OCI-LY1 (cell line): ENCODE measurements around the gene SEPTIN8.

Source experiments
- H2AFZ ChIP-seq: fragments of 200-600 bp; sonication (generic), shearing (Covaris generic); 2 replicates; pipeline ENCODE4 v1.6.0; 2014; ENCODE audit warnings: antibody characterized with exemption, mild to moderate bottlenecking, low read length
- H3F3A ChIP-seq: fragments of 200-600 bp; sonication (generic), shearing (Covaris generic); 2 replicates; pipeline ENCODE4 v1.6.0; 2014; ENCODE audit warnings: mild to moderate bottlenecking, antibody characterized with exemption, low read length, moderate library complexity; ENCODE audit not compliant: insufficient read depth
- H3K27ac ChIP-seq: fragments of 200-600 bp; sonication (generic); 2 replicates; pipeline ENCODE4 v1.5.1; 2014; ENCODE audit warnings: low read length, mixed run types, mild to moderate bottlenecking, low read depth; ENCODE audit not compliant: poor library complexity, severe bottlenecking
- H3K27me3 ChIP-seq: fragments of 200-600 bp; sonication (generic); 2 replicates; pipeline ENCODE4 v1.6.0; 2014; ENCODE audit warnings: antibody characterized with exemption, mild to moderate bottlenecking, low read length, moderate library complexity; ENCODE audit not compliant: insufficient read depth
- H3K36me3 ChIP-seq: fragments of 200-600 bp; sonication (generic); 2 replicates; pipeline ENCODE4 v1.6.1; 2014; ENCODE audit warnings: mild to moderate bottlenecking, antibody characterized with exemption, low read length, moderate library complexity, mixed read lengths; ENCODE audit not compliant: insufficient read depth
- H3K4me1 ChIP-seq: fragments of 200-600 bp; sonication (generic); 2 replicates; pipeline ENCODE4 v1.5.1; 2014; ENCODE audit warnings: mild to moderate bottlenecking, low read length, moderate library complexity; ENCODE audit not compliant: insufficient read depth, severe bottlenecking
- H3K4me2 ChIP-seq: fragments of 200-600 bp; sonication (generic), shearing (Covaris generic); 2 replicates; pipeline ENCODE4 v1.6.1; 2014; ENCODE audit warnings: low read length
- H3K4me3 ChIP-seq: fragments of 200-600 bp; sonication (generic); 2 replicates; pipeline ENCODE4 v1.5.1; 2014; ENCODE audit warnings: low read length, low read depth, mild to moderate bottlenecking, mixed read lengths; ENCODE audit not compliant: poor library complexity, severe bottlenecking
- H3K79me2 ChIP-seq: fragments of 200-600 bp; shearing (Covaris generic); 2 replicates; pipeline ENCODE4 v1.6.1; 2016; ENCODE audit warnings: mixed run types, low read length, mixed read lengths; ENCODE audit not compliant: insufficient read depth
- H3K9ac ChIP-seq: fragments of 200-600 bp; sonication (generic), shearing (Covaris generic); 2 replicates; pipeline ENCODE4 v1.6.1; 2014; ENCODE audit warnings: mild to moderate bottlenecking, low read length, mixed read lengths
- H3K9me2 ChIP-seq: fragments of 200-600 bp; sonication (generic), shearing (Covaris generic); 2 replicates; pipeline ENCODE4 v1.6.1; 2014; ENCODE audit warnings: low read depth, mild to moderate bottlenecking, low read length, mixed read lengths
- H3K9me3 ChIP-seq: fragments of 200-600 bp; shearing (Covaris generic); 2 replicates; pipeline ENCODE4 v1.6.1; 2014; ENCODE audit warnings: low read length, mixed read lengths
- H4K20me1 ChIP-seq: fragments of 200-600 bp; sonication (generic), shearing (Covaris generic); 2 replicates; pipeline ENCODE4 v1.6.0; 2016; ENCODE audit warnings: mild to moderate bottlenecking, low read length; ENCODE audit not compliant: insufficient read depth
- EZH2 ChIP-seq: fragments of 200-600 bp; sonication (generic), shearing (Covaris generic); IDR thresholded peaks from 2 replicates; pipeline ENCODE4 v1.8.0; 2017; ENCODE audit warnings: borderline replicate concordance, mixed run types, mild to moderate bottlenecking, antibody characterized with exemption, low read length, moderate library complexity, mixed read lengths
- TF ChIP-seq, protein P1 (sequence below): fragments of 200-600 bp; sonication (generic), shearing (Covaris generic); IDR thresholded peaks from 2 replicates; pipeline ENCODE4 v1.5.1; 2017; ENCODE audit warnings: mild to moderate bottlenecking, antibody characterized with exemption, low read length, moderate library complexity, mixed read lengths

The SEPTIN8 gene

DNA sequence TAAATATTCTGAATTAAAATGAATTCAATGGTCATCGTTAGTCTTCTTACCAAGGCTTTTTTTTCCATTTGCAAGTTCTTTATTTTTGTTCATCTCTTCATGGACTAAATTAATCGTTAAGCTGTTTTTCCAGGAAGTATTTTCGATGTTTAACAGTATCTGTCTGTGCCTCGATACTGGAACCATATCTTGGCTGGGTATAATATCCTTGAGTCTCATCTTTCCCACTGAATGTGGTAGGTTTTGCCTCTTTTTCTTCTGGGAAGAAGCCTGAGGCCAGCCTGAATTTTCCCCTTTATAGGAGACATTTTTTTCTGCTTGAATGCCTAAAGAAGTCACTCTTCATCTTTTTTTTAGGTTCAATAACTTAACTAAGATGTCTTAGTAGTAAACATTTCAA, 4.0 kb upstream of the SEPTIN8 start:
- Histone ChIP-seq H4K20me1 (no peaks in the 10 kb centered on the region), H3K4me3 (no peak overlapping the region), H3K79me2 (no peaks in the 10 kb centered on the region), H3K27me3 (no peaks in the 10 kb centered on the region; the same call in 1 of the 2 replicates), H3F3A (no peaks in the 10 kb centered on the region), H3K9me3 (no peaks in the 10 kb centered on the region), H3K9ac (no peak overlapping the region), H3K36me3 (no peaks in the 10 kb centered on the region), H3K9me2 (no peaks in the 10 kb centered on the region), H3K27ac (no peak overlapping the region), H3K4me2 (no peak overlapping the region), H2AFZ (no peak overlapping the region), H3K4me1 (no peaks in the 10 kb centered on the region)
- TF ChIP-seq, protein P1, sequence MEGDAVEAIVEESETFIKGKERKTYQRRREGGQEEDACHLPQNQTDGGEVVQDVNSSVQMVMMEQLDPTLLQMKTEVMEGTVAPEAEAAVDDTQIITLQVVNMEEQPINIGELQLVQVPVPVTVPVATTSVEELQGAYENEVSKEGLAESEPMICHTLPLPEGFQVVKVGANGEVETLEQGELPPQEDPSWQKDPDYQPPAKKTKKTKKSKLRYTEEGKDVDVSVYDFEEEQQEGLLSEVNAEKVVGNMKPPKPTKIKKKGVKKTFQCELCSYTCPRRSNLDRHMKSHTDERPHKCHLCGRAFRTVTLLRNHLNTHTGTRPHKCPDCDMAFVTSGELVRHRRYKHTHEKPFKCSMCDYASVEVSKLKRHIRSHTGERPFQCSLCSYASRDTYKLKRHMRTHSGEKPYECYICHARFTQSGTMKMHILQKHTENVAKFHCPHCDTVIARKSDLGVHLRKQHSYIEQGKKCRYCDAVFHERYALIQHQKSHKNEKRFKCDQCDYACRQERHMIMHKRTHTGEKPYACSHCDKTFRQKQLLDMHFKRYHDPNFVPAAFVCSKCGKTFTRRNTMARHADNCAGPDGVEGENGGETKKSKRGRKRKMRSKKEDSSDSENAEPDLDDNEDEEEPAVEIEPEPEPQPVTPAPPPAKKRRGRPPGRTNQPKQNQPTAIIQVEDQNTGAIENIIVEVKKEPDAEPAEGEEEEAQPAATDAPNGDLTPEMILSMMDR, result no peak
- no peak for TF ChIP-seq EZH2

DNA sequence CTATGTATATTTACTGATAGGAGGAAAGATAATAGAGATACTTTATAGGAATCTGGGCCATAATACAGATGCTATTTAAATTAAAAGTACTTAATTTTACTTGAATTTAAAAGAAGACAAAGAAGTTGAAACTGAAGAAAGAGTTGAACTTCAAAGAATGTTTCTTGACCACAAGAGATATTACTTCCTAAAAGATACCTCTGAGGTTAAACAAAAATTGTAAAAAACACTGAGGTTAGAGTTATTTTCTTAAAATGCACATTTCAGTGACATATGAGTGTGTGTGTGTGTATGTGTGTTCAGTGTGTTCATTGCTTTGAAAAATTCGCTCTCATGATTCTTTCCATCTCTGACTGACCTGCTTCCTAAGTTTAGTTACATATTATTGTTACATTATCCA, 3.5 kb upstream of the SEPTIN8 start:
- H3K27me3 ChIP-seq, result peaks cover 1% of the 10 kb centered on the region; the same call in 1 of the 2 replicates
- no peak overlapping the region for H3K27ac ChIP-seq
- no peak overlapping the region for H3K4me2 ChIP-seq
- H3K9me3 ChIP-seq, result no peaks in the 10 kb centered on the region
- H3K36me3 ChIP-seq, result no peaks in the 10 kb centered on the region
- H2AFZ ChIP-seq, result no peak overlapping the region
- H3F3A ChIP-seq, result no peaks in the 10 kb centered on the region
- H4K20me1 ChIP-seq, result no peaks in the 10 kb centered on the region
- H3K4me1 ChIP-seq, result no peaks in the 10 kb centered on the region
- H3K9ac ChIP-seq, result no peak overlapping the region
- no peaks in the 10 kb centered on the region for H3K79me2 ChIP-seq
- TF ChIP-seq EZH2, result no peak
- TF ChIP-seq, protein P1, result no peak
- no peak overlapping the region for H3K4me3 ChIP-seq
- H3K9me2 ChIP-seq, result no peaks in the 10 kb centered on the region

DNA sequence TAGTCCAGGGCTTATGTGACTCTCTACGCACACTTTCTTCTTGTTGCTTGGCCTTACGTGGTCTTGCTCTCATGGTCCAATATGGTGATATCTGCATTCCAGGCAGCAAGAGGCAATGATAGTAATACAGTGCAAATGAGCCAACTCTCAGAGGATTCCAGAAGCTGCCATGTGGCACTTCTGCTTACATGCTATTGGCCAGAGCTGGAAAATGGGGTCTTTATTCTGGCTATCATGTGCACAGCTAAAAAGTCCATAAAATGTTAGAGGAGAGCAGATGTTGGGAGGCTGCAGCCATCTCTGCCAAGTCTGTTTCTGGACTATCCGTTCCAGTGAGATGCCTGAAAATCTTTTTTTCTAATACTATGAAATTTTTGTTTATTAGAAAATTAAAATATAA, 2.9 kb upstream of the SEPTIN8 start:
- TF ChIP-seq, protein P1, result no peak
- no peak for TF ChIP-seq EZH2
- no peak overlapping the region for H3K27ac ChIP-seq
- no peak overlapping the region for H2AFZ ChIP-seq

More for the DNA sequence above, 2.9 kb upstream of the SEPTIN8 start:
- Histone ChIP-seq H3K9me3 (no peaks in the 10 kb centered on the region), H4K20me1 (no peaks in the 10 kb centered on the region), H3F3A (no peaks in the 10 kb centered on the region), H3K9me2 (no peaks in the 10 kb centered on the region), H3K4me3 (no peak overlapping the region), H3K4me1 (no peaks in the 10 kb centered on the region), H3K79me2 (no peaks in the 10 kb centered on the region), H3K4me2 (no peak overlapping the region), H3K9ac (no peak overlapping the region), H3K36me3 (no peaks in the 10 kb centered on the region), H3K27me3 (peaks cover 5% of the 10 kb centered on the region; the same call in 1 of the 2 replicates)
